OCI-LY7 (cell line): ENCODE results near the gene DAB1. TPM values are rescaled to one million over a fixed set of nuclear protein-coding genes. Genes with fewer than 3 reads are reported as not detected.

ENCODE experiments used
- BruUV-seq: library from RNA; stranded (reverse); fragments of 400-500 nt; replicated peaks from 2 replicates; lab custom pipeline; 2021; lab: Mats Ljungman, UMichigan
- CTCF ChIA-PET: fragments of 300-600 bp; sonication (Branson Sonifier 250); formaldehyde crosslinking; loops from one replicate; lab custom pipeline; 2022; ENCODE audit warnings: antibody characterized with exemption; ENCODE audit not compliant: unreplicated experiment; lab: Charles Lee
- POLR2A ChIA-PET: fragments of 300-600 bp; sonication (Branson Sonifier 250); formaldehyde crosslinking; loops from one replicate; lab custom pipeline; 2022; ENCODE audit warnings: antibody characterized with exemption; lab: Charles Lee
- DNase-seq: peaks from one replicate; pipeline ENCODE4 v3.0.0-alpha.2; 2015; ENCODE audit warnings: low spot score
- H2AFZ ChIP-seq: fragments of 200-600 bp; sonication (generic), shearing (Covaris generic); 2 replicates; pipeline ENCODE4 v1.6.1; 2014; ENCODE audit warnings: mild to moderate bottlenecking, antibody characterized with exemption, low read length, moderate library complexity
- H3K27ac ChIP-seq: fragments of 200-600 bp; sonication (generic); 2 replicates; pipeline ENCODE4 v1.5.1; 2014; ENCODE audit warnings: mixed run types, low read depth, mild to moderate bottlenecking, moderate library complexity, low read length, inconsistent platforms; ENCODE audit not compliant: poor library complexity, severe bottlenecking
- H3K36me3 ChIP-seq: fragments of 200-600 bp; sonication (generic); 2 replicates; pipeline ENCODE4 v1.6.1; 2014; ENCODE audit warnings: mild to moderate bottlenecking, antibody characterized with exemption, low read length, moderate library complexity, mixed read lengths; ENCODE audit not compliant: insufficient read depth
- H3K4me1 ChIP-seq: fragments of 200-600 bp; sonication (generic); 2 replicates; pipeline ENCODE4 v1.5.1; 2014; ENCODE audit warnings: mild to moderate bottlenecking, low read length; ENCODE audit not compliant: insufficient read depth, poor library complexity, severe bottlenecking
- H3K4me2 ChIP-seq: fragments of 200-600 bp; sonication (generic); 2 replicates; pipeline ENCODE4 v1.6.1; 2014; ENCODE audit warnings: mild to moderate bottlenecking, low read length
- H3K4me3 ChIP-seq: fragments of 200-600 bp; sonication (generic); 2 replicates; pipeline ENCODE4 v1.5.1; 2014; ENCODE audit warnings: mild to moderate bottlenecking, low read depth, low read length; ENCODE audit not compliant: poor library complexity, severe bottlenecking
- H3K79me2 ChIP-seq: fragments of 200-600 bp; sonication (generic); 2 replicates; pipeline ENCODE4 v1.6.1; 2016; ENCODE audit warnings: low read depth, mild to moderate bottlenecking, low read length, moderate library complexity, mixed read lengths; ENCODE audit not compliant: insufficient read depth
- H3K9me2 ChIP-seq: fragments of 200-600 bp; sonication (generic); 2 replicates; pipeline ENCODE4 v1.6.1; 2016; ENCODE audit warnings: mild to moderate bottlenecking, low read length, mixed read lengths; ENCODE audit not compliant: insufficient read depth
- H3K9me3 ChIP-seq: fragments of 200-600 bp; sonication (generic); 2 replicates; pipeline ENCODE4 v1.6.1; 2014; ENCODE audit warnings: mild to moderate bottlenecking, mixed run types, low read length, mixed read lengths
- H4K20me1 ChIP-seq: fragments of 200-600 bp; sonication (generic); 2 replicates; pipeline ENCODE4 v1.6.1; 2014; ENCODE audit warnings: mild to moderate bottlenecking, antibody characterized with exemption, low read length, moderate library complexity, mixed read lengths; ENCODE audit not compliant: insufficient read depth
- EZH2phosphoT487 ChIP-seq: fragments of 200-600 bp; sonication (generic); IDR thresholded peaks from 2 replicates; pipeline ENCODE4 v1.6.1; 2018; ENCODE audit warnings: low read depth, borderline replicate concordance, mild to moderate bottlenecking, mixed run types, antibody characterized with exemption, low read length, moderate library complexity, mixed read lengths
- intact Hi-C: fragments of 100-400 bp; cut with micrococcal nuclease; formaldehyde crosslinking; loops from one replicate; pipeline ENCODE4 v1.10.0; 2022; ENCODE audit not compliant: unreplicated experiment
- total RNA-seq, 2 experiments: library from RNA; depleted of rRNA in 1 of 2; stranded (reverse); fragments of >200 nt in 1 of 2; shearing (Covaris generic) in 1 of 2; gene quantifications; 2 replicates each; pipeline ENCODE4 v1.2.3, GENCODE V29; 2014 to 2022
- TF ChIP-seq, protein P1 (sequence below): fragments of 200-600 bp; sonication (generic); conservative IDR thresholded peaks from 2 replicates; pipeline ENCODE4 v1.5.1; 2014; ENCODE audit warnings: mild to moderate bottlenecking, antibody characterized with exemption, low read length, moderate library complexity, mixed read lengths

Gene DAB1
- total RNA-seq, 2 experiments from 2014 or later = not detected

DNA sequence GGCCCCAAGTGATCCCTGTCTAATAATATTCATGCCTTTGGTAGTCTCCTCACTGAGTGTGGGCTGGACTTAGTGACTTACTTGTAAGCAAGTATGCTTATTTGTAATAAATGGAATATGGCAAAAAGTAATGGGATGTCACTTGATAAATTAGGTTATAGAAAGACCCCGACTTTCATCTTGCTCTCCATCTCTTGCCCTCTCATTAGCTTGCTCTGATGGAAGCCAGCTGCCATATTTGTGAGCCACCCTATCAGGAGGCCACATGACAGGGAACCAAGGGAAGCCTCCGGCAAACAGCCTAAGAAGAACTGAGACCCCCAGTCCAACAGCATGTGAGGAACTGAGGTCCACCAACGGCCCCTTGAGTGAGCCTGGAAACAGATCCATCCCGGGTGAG lies 107.0 kb downstream of the DAB1 start:
- intact Hi-C loops = no loop called here
- ChIA-PET POLR2A (no interaction called here), CTCF (no interaction called here)
- no peak for DNase-seq
- no peak overlapping the region for H2AFZ ChIP-seq
- H3K9me2 ChIP-seq = no peaks in the 10 kb centered on the region
- H3K4me3 ChIP-seq = no peak overlapping the region
- no peaks in the 10 kb centered on the region for H3K4me1 ChIP-seq
- no TSS peak for BruUV-seq
- H3K27ac ChIP-seq = no peak overlapping the region
- H3K36me3 ChIP-seq = no peaks in the 10 kb centered on the region
- H3K79me2 ChIP-seq = no peaks in the 10 kb centered on the region
- no peaks in the 10 kb centered on the region for H3K9me3 ChIP-seq
- no peaks in the 10 kb centered on the region for H4K20me1 ChIP-seq
- TF ChIP-seq, protein P1, sequence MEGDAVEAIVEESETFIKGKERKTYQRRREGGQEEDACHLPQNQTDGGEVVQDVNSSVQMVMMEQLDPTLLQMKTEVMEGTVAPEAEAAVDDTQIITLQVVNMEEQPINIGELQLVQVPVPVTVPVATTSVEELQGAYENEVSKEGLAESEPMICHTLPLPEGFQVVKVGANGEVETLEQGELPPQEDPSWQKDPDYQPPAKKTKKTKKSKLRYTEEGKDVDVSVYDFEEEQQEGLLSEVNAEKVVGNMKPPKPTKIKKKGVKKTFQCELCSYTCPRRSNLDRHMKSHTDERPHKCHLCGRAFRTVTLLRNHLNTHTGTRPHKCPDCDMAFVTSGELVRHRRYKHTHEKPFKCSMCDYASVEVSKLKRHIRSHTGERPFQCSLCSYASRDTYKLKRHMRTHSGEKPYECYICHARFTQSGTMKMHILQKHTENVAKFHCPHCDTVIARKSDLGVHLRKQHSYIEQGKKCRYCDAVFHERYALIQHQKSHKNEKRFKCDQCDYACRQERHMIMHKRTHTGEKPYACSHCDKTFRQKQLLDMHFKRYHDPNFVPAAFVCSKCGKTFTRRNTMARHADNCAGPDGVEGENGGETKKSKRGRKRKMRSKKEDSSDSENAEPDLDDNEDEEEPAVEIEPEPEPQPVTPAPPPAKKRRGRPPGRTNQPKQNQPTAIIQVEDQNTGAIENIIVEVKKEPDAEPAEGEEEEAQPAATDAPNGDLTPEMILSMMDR = no peak
- TF ChIP-seq EZH2phosphoT487 = no peak
- no peak overlapping the region for H3K4me2 ChIP-seq

DNA sequence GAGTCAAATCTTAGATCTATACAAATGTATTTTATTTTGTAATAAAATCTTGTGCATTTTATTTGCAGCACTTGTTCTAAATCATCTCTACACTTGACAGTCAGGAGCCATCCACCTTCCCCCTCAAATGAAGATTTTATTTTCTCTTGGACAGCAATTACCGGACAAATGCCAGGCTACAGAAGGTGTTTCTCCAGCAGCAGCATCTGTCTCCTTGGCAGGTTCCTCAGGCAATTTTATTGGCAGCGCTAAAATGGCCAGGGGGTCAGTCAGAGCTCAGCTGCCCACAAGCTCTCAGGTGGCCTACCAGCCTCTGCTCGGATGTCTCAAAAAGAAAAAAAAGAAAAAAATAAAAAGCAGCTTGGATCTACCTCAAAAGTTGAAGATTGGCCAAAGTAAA lies 107.6 kb downstream of the DAB1 start:
- no peak overlapping the region for H2AFZ ChIP-seq
- no TSS peak for BruUV-seq
- no peaks in the 10 kb centered on the region for H3K9me3 ChIP-seq
- no peak overlapping the region for H3K4me3 ChIP-seq
- H3K4me1 ChIP-seq = no peaks in the 10 kb centered on the region
- DNase-seq = no peak
- no peaks in the 10 kb centered on the region for H3K79me2 ChIP-seq
- no peak overlapping the region for H3K27ac ChIP-seq
- no peak overlapping the region for H3K4me2 ChIP-seq
- H3K36me3 ChIP-seq = no peaks in the 10 kb centered on the region
- no peaks in the 10 kb centered on the region for H4K20me1 ChIP-seq
- ChIA-PET CTCF (no interaction called here), POLR2A (no interaction called here)
- intact Hi-C loops = no loop called here
- TF ChIP-seq EZH2phosphoT487 = no peak
- TF ChIP-seq, protein P1 = no peak
- no peaks in the 10 kb centered on the region for H3K9me2 ChIP-seq

DNA sequence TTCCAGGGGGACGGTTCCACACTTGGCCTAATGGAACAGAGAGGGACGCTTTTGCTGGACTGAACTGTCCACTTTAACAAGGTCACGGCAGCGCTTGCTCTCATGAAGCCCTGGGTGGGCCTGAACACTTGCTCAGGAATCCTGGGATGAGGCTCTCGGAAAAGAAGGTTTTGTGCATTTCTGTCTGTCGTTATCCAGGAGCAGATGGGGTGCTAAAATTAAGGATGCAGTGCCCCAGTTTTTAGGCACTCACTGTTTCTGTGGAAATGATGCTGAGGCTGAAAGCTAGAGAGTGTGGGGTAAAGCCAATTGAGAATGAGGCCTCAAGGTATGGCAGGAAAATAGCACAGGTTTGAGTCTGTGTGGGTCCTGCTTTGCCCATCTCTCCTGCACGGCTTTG lies 111.0 kb downstream of the DAB1 start:
- TF ChIP-seq, protein P1 = no peak
- TF ChIP-seq EZH2phosphoT487 = no peak
- BruUV-seq = no TSS peak

More for the DNA sequence above, 111.0 kb downstream of the DAB1 start:
- ChIA-PET POLR2A (no interaction called here), CTCF (no interaction called here)
- H3K36me3 ChIP-seq = no peaks in the 10 kb centered on the region
- no peak overlapping the region for H3K4me3 ChIP-seq
- no peaks in the 10 kb centered on the region for H3K9me2 ChIP-seq
- no peak for DNase-seq
- no peak overlapping the region for H3K27ac ChIP-seq
- no peak overlapping the region for H3K4me2 ChIP-seq
- H3K79me2 ChIP-seq = no peaks in the 10 kb centered on the region
- H3K9me3 ChIP-seq = no peaks in the 10 kb centered on the region
- no peaks in the 10 kb centered on the region for H3K4me1 ChIP-seq
- no peaks in the 10 kb centered on the region for H4K20me1 ChIP-seq
- intact Hi-C loops = no loop called here
- no peak overlapping the region for H2AFZ ChIP-seq
